GM12878 (cell line): ENCODE measurements around the gene TDRKH.

ENCODE experiments used
- ATF7 ChIP-seq: fragments of 450-650 bp; IDR thresholded peaks from 2 replicates; pipeline ENCODE4 v1.6.1; 2016; ENCODE audit warnings: low read depth, mild to moderate bottlenecking
- CBFB ChIP-seq: IDR thresholded peaks from 2 replicates; pipeline ENCODE4 v1.6.1; 2016; ENCODE audit warnings: antibody characterized with exemption, low read depth
- NFIC ChIP-seq: IDR thresholded peaks from 2 replicates; pipeline ENCODE4 v1.6.1; 2012; ENCODE audit warnings: low read depth, mild to moderate bottlenecking, inconsistent platforms, low read length, moderate library complexity
- POLR2A ChIP-seq: IDR thresholded peaks from 2 replicates; pipeline ENCODE4 v1.6.1; 2011; ENCODE audit warnings: low read depth, mild to moderate bottlenecking, low read length
- SMC3 ChIP-seq: IDR thresholded peaks from 2 replicates; pipeline ENCODE4 v1.6.1; 2011; ENCODE audit warnings: low read length, improper control_type of control experiment, borderline replicate concordance
- TF ChIP-seq, protein P1 (sequence below), 3 experiments: IDR thresholded peaks in 2 of 3; conservative IDR thresholded peaks in 1 of 3; 2 replicates each; pipeline ENCODE4 v1.5.1; 2011; ENCODE audit warnings: low read depth in 3 of 3, low read length in 3 of 3, mild to moderate bottlenecking in 3 of 3, control low read depth in 2 of 3, moderate library complexity in 2 of 3, inconsistent platforms in 1 of 3, mixed read lengths in 1 of 3; ENCODE audit not compliant: control insufficient read depth in 2 of 3, insufficient read depth in 1 of 3; ENCODE audit errors: extremely low read depth in 1 of 3
- TF ChIP-seq, protein P2 (sequence below): fragments of 450-650 bp; IDR thresholded peaks from 2 replicates; pipeline ENCODE4 v1.6.1; 2017; ENCODE audit warnings: mild to moderate bottlenecking
- TF ChIP-seq, protein P3 (sequence below): IDR thresholded peaks from 2 replicates; pipeline ENCODE4 v1.6.1; 2012; ENCODE audit warnings: mild to moderate bottlenecking, low read depth, low read length

DNA sequence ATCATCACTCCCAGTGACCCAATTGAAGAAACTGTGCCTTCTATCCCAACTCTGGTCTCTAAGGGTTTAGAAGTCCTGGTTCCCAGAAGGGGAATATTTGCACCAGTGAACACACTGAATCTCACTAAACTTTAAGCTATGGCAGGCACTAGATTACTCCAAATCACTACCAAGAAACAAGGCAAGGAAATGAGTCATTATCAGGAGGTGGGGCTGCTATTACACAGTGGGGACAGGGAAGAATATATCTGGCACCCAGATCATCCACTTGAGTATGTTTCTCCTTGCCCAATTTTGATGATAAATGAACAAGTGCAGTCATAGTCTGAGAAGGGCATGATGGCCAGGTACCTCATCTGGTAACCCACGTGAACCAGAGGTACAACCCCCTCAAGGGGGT is 34.0 kb downstream of the TDRKH start:
- TF ChIP-seq, protein P1, sequence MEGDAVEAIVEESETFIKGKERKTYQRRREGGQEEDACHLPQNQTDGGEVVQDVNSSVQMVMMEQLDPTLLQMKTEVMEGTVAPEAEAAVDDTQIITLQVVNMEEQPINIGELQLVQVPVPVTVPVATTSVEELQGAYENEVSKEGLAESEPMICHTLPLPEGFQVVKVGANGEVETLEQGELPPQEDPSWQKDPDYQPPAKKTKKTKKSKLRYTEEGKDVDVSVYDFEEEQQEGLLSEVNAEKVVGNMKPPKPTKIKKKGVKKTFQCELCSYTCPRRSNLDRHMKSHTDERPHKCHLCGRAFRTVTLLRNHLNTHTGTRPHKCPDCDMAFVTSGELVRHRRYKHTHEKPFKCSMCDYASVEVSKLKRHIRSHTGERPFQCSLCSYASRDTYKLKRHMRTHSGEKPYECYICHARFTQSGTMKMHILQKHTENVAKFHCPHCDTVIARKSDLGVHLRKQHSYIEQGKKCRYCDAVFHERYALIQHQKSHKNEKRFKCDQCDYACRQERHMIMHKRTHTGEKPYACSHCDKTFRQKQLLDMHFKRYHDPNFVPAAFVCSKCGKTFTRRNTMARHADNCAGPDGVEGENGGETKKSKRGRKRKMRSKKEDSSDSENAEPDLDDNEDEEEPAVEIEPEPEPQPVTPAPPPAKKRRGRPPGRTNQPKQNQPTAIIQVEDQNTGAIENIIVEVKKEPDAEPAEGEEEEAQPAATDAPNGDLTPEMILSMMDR (IDR thresholded peaks at IDR 0.05 in 2 of 3, conservative IDR thresholded peaks at IDR 0.05 in 1 of 3; ENCODE audit: control insufficient read depth in 2 of 3, extremely low read depth in 1 of 3, insufficient read depth in 1 of 3, low read depth in 3 of 3, low read length in 3 of 3) = no peak
- no peak for TF ChIP-seq ATF7
- TF ChIP-seq, protein P2, sequence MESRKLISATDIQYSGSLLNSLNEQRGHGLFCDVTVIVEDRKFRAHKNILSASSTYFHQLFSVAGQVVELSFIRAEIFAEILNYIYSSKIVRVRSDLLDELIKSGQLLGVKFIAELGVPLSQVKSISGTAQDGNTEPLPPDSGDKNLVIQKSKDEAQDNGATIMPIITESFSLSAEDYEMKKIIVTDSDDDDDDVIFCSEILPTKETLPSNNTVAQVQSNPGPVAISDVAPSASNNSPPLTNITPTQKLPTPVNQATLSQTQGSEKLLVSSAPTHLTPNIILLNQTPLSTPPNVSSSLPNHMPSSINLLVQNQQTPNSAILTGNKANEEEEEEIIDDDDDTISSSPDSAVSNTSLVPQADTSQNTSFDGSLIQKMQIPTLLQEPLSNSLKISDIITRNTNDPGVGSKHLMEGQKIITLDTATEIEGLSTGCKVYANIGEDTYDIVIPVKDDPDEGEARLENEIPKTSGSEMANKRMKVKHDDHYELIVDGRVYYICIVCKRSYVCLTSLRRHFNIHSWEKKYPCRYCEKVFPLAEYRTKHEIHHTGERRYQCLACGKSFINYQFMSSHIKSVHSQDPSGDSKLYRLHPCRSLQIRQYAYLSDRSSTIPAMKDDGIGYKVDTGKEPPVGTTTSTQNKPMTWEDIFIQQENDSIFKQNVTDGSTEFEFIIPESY = no peak
- no peak for TF ChIP-seq POLR2A
- TF ChIP-seq, protein P3, sequence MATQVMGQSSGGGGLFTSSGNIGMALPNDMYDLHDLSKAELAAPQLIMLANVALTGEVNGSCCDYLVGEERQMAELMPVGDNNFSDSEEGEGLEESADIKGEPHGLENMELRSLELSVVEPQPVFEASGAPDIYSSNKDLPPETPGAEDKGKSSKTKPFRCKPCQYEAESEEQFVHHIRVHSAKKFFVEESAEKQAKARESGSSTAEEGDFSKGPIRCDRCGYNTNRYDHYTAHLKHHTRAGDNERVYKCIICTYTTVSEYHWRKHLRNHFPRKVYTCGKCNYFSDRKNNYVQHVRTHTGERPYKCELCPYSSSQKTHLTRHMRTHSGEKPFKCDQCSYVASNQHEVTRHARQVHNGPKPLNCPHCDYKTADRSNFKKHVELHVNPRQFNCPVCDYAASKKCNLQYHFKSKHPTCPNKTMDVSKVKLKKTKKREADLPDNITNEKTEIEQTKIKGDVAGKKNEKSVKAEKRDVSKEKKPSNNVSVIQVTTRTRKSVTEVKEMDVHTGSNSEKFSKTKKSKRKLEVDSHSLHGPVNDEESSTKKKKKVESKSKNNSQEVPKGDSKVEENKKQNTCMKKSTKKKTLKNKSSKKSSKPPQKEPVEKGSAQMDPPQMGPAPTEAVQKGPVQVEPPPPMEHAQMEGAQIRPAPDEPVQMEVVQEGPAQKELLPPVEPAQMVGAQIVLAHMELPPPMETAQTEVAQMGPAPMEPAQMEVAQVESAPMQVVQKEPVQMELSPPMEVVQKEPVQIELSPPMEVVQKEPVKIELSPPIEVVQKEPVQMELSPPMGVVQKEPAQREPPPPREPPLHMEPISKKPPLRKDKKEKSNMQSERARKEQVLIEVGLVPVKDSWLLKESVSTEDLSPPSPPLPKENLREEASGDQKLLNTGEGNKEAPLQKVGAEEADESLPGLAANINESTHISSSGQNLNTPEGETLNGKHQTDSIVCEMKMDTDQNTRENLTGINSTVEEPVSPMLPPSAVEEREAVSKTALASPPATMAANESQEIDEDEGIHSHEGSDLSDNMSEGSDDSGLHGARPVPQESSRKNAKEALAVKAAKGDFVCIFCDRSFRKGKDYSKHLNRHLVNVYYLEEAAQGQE = no peak
- no peak for TF ChIP-seq CBFB
- no peak for TF ChIP-seq NFIC
- TF ChIP-seq SMC3 = no peak
